ENCODE results near the gene GRAP. TPM values are rescaled to one million over a fixed set of nuclear protein-coding genes. Genes with fewer than 3 reads are reported as not detected.
"Not testable (repeated sequence)": the region's sequence is repeated elsewhere in the genome, so short reads cannot be mapped to it uniquely, and the experiment has no call there.

Gene GRAP
- polyA plus RNA-seq (2013), result 17.9 TPM

DNA sequence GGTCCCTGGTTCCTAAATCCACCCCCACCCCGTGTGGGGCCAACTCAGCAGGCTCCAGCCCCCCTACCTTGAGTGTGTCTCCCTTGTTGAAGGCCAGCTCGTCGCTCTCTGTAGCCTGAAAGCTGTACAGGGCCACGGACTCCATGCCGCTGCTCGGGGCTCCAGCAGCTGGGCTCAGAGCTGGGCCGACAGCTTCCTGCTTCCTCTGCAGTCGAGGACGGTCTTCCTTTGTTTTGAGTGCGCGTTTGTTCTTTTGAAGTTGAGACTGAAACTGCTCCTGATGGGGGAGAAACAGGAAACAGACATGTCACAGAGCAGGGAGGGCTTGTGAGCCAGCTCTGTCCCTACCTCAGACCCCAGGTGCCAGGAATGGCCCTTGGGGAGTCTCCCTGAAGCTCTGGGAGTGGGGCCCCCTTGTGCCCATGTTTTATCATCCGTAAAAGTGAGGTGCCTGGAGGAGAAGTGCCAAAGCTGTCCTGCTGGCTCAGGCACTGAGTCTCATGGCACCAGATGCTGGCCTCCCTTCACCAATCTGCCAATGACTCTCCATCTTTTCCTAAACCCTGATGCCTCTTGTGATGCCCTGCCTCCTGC lies at the start of gene GRAP:
Gene GRAP (minus strand): TSS at position 176 of the 594 bp plus-strand sequence. CDS start 31 bp downstream, at position 145.
- DNase-seq; H3K4me3 ChIP-seq (ENCODE audit: control insufficient read depth in 1 of 7, extremely low read depth in 1 of 7, insufficient read depth in 4 of 7, low read depth in 2 of 7, low read length in 6 of 7); H3K9me3 ChIP-seq (ENCODE audit: control extremely low read depth in 1 of 5, control insufficient read depth in 4 of 5, insufficient read depth in 2 of 5, low read depth in 1 of 5, low read length in 4 of 5); H3K27me3 ChIP-seq (replicated peaks in 2 of 5; ENCODE audit: control insufficient read depth in 4 of 5, insufficient read depth in 5 of 5, low read length in 4 of 5); H3K36me3 ChIP-seq (ENCODE audit: control insufficient read depth in 4 of 4, insufficient read depth in 4 of 4, low read length in 3 of 4); CTCF ChIA-PET; H3K27ac ChIP-seq (ENCODE audit: insufficient read depth in 1 of 2, low read depth in 1 of 2, low read length in 2 of 2, poor library complexity in 1 of 2, severe bottlenecking in 2 of 2); H3K4me1 ChIP-seq (ENCODE audit: control extremely low read depth in 1 of 4, control insufficient read depth in 4 of 4, insufficient read depth in 4 of 4, low read length in 3 of 4); POLR2A ChIA-PET: not testable (repeated sequence)
- WGBS (ENCODE audit: insufficient coverage), result no CpG with 5 or more reads among the region's 12 CpGs

DNA sequence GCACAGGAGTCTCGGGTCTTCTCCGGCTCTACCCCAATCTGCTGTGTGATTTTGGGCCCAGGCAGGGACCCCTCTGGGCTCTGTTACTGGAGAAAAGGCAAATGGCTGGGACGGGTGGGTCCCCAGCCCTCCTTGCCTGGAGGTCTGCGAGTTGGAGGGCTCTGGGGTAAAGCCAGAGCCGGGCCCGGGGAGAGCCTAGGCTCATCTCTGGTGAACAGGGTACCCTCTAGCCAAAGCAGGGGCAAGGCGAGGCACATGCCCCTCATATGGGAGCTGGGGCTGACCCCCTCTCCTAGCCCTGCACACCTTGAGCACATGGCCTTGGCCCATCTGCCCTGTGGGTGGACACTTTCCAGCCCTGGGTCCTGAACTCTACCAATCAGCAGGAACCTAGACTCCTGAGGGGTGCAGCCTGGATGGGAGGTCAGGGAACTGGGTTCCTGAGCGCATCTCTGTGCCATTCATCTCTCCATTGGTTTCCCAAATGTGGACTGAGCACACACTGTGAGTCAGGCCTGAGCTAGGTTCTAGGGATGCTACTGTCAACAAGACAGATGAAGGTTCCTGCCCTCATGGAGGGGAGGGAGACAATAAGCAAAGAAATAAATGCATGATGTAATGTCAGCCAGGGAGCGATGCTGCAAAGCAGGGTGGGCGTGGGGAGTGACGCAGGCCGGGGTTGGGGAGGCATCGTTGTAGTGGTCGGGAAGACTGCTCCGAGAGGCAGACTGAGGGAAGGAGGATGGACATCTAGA lies 47.1 kb upstream of the GRAP start:
- WGBS (ENCODE audit: insufficient coverage), result no CpG with 5 or more reads among the region's 15 CpGs
- H3K27me3 ChIP-seq (replicated peaks in 2 of 5; ENCODE audit: control insufficient read depth in 4 of 5, insufficient read depth in 5 of 5, low read length in 4 of 5); H3K27ac ChIP-seq (ENCODE audit: insufficient read depth in 1 of 2, low read depth in 1 of 2, low read length in 2 of 2, poor library complexity in 1 of 2, severe bottlenecking in 2 of 2); POLR2A ChIA-PET; H3K4me1 ChIP-seq (ENCODE audit: control extremely low read depth in 1 of 4, control insufficient read depth in 4 of 4, insufficient read depth in 4 of 4, low read length in 3 of 4); H3K36me3 ChIP-seq (ENCODE audit: control insufficient read depth in 4 of 4, insufficient read depth in 4 of 4, low read length in 3 of 4); H3K9me3 ChIP-seq (ENCODE audit: control extremely low read depth in 1 of 5, control insufficient read depth in 4 of 5, insufficient read depth in 2 of 5, low read depth in 1 of 5, low read length in 4 of 5); H3K4me3 ChIP-seq (ENCODE audit: control insufficient read depth in 1 of 7, extremely low read depth in 1 of 7, insufficient read depth in 4 of 7, low read depth in 2 of 7, low read length in 6 of 7); CTCF ChIA-PET; DNase-seq: not testable (repeated sequence)

DNA sequence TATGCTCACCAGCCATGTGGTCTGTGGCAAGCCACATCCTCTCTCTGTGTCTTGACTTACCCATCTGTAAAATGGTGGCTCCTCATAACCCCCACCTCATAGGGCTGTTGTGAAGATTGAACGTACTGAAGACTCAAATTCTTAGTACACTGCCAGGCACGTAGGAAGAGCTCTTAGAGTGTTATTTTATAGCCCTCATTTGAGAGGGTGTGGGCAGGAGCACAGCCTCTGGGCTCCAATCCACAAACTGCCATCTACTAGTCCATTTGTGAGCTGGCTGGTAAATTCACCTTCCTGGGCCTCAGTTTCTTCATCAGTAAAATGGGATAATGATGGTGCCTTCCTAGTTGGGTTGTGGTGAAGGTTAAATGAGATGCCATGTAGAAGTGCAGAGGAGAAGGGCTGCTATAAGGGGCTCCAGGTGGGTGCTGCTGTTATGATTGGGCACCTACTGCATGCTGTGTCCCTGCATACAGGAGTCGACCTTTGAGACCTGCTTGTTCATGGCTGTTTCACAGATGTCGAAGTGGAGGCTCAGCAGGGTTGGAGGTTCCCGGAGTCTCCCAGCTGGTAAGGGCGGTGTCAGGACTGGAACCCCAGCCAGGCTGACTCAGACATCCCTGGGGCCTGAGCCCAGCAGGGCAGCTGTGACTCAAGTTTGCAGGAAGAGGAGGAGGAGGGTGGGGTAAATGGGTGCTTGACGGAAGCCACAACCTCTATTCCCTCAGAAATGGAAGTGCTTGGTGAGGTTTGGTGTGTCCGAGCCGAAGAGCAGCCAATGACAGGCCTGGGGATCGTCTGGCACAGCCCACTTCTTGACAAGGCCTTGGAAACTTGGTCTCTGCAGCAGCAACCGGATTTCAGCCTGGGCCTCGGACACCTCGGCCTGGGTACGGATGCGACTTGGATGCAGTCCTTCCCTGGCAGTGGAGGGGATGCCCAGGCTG lies 46.3 kb upstream of the GRAP start:
- DNase-seq; CTCF ChIA-PET; H3K4me3 ChIP-seq (ENCODE audit: control insufficient read depth in 1 of 7, extremely low read depth in 1 of 7, insufficient read depth in 4 of 7, low read depth in 2 of 7, low read length in 6 of 7); H3K27me3 ChIP-seq (replicated peaks in 2 of 5; ENCODE audit: control insufficient read depth in 4 of 5, insufficient read depth in 5 of 5, low read length in 4 of 5); H3K36me3 ChIP-seq (ENCODE audit: control insufficient read depth in 4 of 4, insufficient read depth in 4 of 4, low read length in 3 of 4); POLR2A ChIA-PET; H3K4me1 ChIP-seq (ENCODE audit: control extremely low read depth in 1 of 4, control insufficient read depth in 4 of 4, insufficient read depth in 4 of 4, low read length in 3 of 4); H3K9me3 ChIP-seq (ENCODE audit: control extremely low read depth in 1 of 5, control insufficient read depth in 4 of 5, insufficient read depth in 2 of 5, low read depth in 1 of 5, low read length in 4 of 5); H3K27ac ChIP-seq (ENCODE audit: insufficient read depth in 1 of 2, low read depth in 1 of 2, low read length in 2 of 2, poor library complexity in 1 of 2, severe bottlenecking in 2 of 2): not testable (repeated sequence)
- WGBS (ENCODE audit: insufficient coverage), result no CpG with 5 or more reads among the region's 15 CpGs

DNA sequence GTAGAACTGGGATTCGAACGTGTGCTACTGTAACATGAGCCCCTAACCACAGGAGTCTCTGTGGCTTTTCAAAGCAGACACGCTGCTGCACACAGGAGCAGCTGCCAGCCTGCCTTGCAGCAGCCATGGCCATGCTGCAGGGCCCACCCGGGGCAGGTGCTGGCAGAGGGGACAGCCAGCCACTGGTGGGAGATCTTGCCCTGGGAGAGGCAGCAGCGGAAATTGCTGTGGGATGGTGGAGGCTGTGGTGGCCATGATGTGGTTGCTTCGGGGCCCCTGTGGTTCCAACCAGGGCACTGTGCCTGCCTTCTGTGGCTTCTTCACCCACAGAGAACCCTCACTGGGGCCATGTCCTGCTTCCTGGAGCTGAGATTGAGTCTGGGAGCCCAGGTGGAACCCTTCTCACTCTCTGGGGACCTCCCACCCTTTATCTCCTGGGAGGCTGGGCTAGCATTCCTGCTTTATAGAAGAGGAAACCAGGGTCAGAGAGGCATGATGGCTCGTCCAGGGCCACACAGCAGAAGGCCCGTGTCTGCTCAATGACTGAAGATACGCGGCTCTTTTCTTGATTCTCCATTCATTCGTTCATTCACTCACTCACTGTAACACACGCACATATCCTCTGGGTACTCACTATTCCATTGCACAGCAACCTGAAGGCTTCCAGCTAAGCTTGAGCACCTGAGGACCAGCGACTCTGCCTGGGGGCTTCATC lies 43.5 kb upstream of the GRAP start:
- POLR2A ChIA-PET; DNase-seq; H3K27me3 ChIP-seq (replicated peaks in 2 of 5; ENCODE audit: control insufficient read depth in 4 of 5, insufficient read depth in 5 of 5, low read length in 4 of 5); H3K27ac ChIP-seq (ENCODE audit: insufficient read depth in 1 of 2, low read depth in 1 of 2, low read length in 2 of 2, poor library complexity in 1 of 2, severe bottlenecking in 2 of 2); H3K4me3 ChIP-seq (ENCODE audit: control insufficient read depth in 1 of 7, extremely low read depth in 1 of 7, insufficient read depth in 4 of 7, low read depth in 2 of 7, low read length in 6 of 7); H3K4me1 ChIP-seq (ENCODE audit: control extremely low read depth in 1 of 4, control insufficient read depth in 4 of 4, insufficient read depth in 4 of 4, low read length in 3 of 4); CTCF ChIA-PET; H3K36me3 ChIP-seq (ENCODE audit: control insufficient read depth in 4 of 4, insufficient read depth in 4 of 4, low read length in 3 of 4); H3K9me3 ChIP-seq (ENCODE audit: control extremely low read depth in 1 of 5, control insufficient read depth in 4 of 5, insufficient read depth in 2 of 5, low read depth in 1 of 5, low read length in 4 of 5): not testable (repeated sequence)
- no CpG with 5 or more reads among the region's 13 CpGs for WGBS (ENCODE audit: insufficient coverage)

DNA sequence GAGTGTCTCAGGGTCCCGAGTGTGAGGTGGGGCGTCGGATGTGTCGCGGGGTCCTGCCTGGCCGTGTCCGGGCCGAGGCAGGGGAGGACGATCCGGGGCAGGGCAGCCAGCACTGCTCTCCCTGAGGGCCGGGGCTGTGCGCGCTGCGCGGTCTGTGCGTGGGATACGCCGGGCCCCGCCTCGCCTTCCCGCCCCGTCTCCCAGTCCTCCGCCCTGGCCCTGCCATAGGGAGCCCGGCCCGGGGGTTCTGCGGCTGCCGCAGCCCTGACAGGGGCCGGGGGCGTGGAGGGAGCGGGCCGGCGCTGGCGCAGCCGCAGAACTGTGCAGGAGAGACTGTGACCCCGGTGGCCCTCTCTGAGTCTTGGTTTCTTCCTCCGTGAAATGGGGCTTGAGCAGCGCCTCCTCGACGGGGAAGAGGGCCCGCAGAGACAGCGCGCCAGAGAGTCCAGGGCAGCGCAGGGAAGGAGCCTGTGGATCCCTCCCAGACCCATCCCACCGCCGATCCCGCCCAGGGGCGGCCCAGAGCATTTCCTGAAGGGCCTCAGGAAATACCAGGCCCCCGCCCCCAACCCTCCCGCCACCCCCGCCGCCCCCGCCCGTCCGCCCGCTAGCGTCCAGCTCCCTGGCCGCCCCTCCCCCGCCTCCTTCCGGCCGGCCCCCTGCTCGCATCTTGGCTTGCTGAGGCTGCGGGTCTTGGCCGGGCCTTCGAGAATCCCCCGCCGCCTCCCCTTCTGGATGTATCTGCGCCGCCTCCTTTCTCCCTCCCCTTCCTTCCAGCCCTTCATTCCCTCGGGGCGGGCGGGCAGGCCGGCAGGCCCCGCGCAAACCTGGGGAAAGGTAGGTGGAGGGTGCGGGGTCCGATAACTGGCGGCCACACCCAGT lies 42.3 kb upstream of the GRAP start:
- H3K4me1 ChIP-seq (ENCODE audit: control extremely low read depth in 1 of 4, control insufficient read depth in 4 of 4, insufficient read depth in 4 of 4, low read length in 3 of 4); H3K36me3 ChIP-seq (ENCODE audit: control insufficient read depth in 4 of 4, insufficient read depth in 4 of 4, low read length in 3 of 4); DNase-seq; H3K27ac ChIP-seq (ENCODE audit: insufficient read depth in 1 of 2, low read depth in 1 of 2, low read length in 2 of 2, poor library complexity in 1 of 2, severe bottlenecking in 2 of 2); CTCF ChIA-PET; POLR2A ChIA-PET; H3K27me3 ChIP-seq (replicated peaks in 2 of 5; ENCODE audit: control insufficient read depth in 4 of 5, insufficient read depth in 5 of 5, low read length in 4 of 5); H3K9me3 ChIP-seq (ENCODE audit: control extremely low read depth in 1 of 5, control insufficient read depth in 4 of 5, insufficient read depth in 2 of 5, low read depth in 1 of 5, low read length in 4 of 5); H3K4me3 ChIP-seq (ENCODE audit: control insufficient read depth in 1 of 7, extremely low read depth in 1 of 7, insufficient read depth in 4 of 7, low read depth in 2 of 7, low read length in 6 of 7): not testable (repeated sequence)
- WGBS (ENCODE audit: insufficient coverage), result no CpG with 5 or more reads among the region's 77 CpGs

DNA sequence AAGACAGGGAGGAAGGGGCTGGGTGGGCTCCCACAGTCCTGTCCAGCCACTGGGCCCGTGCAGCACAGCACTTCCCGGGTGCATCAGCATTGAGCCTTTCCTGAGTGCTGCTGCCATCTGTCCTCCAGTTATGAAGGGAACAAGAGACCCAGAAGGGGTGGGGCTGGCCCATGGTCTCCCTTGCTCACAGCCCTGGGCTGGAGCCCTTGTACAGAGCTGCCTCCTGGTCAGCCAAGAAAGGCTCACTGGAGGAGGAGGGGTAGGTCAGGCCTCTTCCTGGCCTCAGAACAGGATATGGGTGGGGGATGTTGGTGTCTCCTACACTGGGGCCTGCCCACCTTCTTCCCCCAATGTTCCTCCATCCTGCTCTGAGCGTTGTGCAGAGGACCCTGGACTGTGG lies 30.6 kb upstream of the GRAP start:
- CTCF ChIA-PET; H3K9me3 ChIP-seq (ENCODE audit: control extremely low read depth in 1 of 5, control insufficient read depth in 4 of 5, insufficient read depth in 2 of 5, low read depth in 1 of 5, low read length in 4 of 5); H3K4me1 ChIP-seq (ENCODE audit: control extremely low read depth in 1 of 4, control insufficient read depth in 4 of 4, insufficient read depth in 4 of 4, low read length in 3 of 4); H3K36me3 ChIP-seq (ENCODE audit: control insufficient read depth in 4 of 4, insufficient read depth in 4 of 4, low read length in 3 of 4); H3K4me3 ChIP-seq (ENCODE audit: control insufficient read depth in 1 of 7, extremely low read depth in 1 of 7, insufficient read depth in 4 of 7, low read depth in 2 of 7, low read length in 6 of 7); H3K27me3 ChIP-seq (replicated peaks in 2 of 5; ENCODE audit: control insufficient read depth in 4 of 5, insufficient read depth in 5 of 5, low read length in 4 of 5); H3K27ac ChIP-seq (ENCODE audit: insufficient read depth in 1 of 2, low read depth in 1 of 2, low read length in 2 of 2, poor library complexity in 1 of 2, severe bottlenecking in 2 of 2); POLR2A ChIA-PET; DNase-seq: not testable (repeated sequence)
- no CpG with 5 or more reads among the region's 3 CpGs for WGBS (ENCODE audit: insufficient coverage)
